ENCODE measurements around the gene SORCS1.

SORCS1 gene

GRCh38 chr10:106982268-106982667, 182.2 kb downstream of the SORCS1 start:
- DNase-seq = no peak

GRCh38 chr10:106981452-106982075, 182.9 kb downstream of the SORCS1 start:
- no peak for DNase-seq

GRCh38 chr10:106980495-106981451, 183.7 kb downstream of the SORCS1 start:
- no peak for DNase-seq

GRCh38 chr10:106978756-106979155, 185.8 kb downstream of the SORCS1 start:
- no peak for DNase-seq

GRCh38 chr10:106973716-106974115, 190.8 kb downstream of the SORCS1 start:
- DNase-seq = no peak

- DNase-seq = no peak
Observed at GRCh38 chr10:106973288-106973687, 191.2 kb downstream of the SORCS1 start.

- DNase-seq = no peak
Observed at GRCh38 chr10:106972381-106972780, 192.1 kb downstream of the SORCS1 start.

- no peak for DNase-seq
Observed at GRCh38 chr10:106971411-106971831, 193.1 kb downstream of the SORCS1 start.

- no peak for DNase-seq
Observed at GRCh38 chr10:106967452-106967851, 197.1 kb downstream of the SORCS1 start.

- DNase-seq = no peak
Observed at GRCh38 chr10:106960812-106961211, 203.7 kb downstream of the SORCS1 start.

- no peak for DNase-seq
Observed at GRCh38 chr10:106959521-106959920, 205.0 kb downstream of the SORCS1 start.

- no peak for DNase-seq
Observed at GRCh38 chr10:106958589-106959361, 205.7 kb downstream of the SORCS1 start.

GRCh38 chr10:106957823-106958588, 206.5 kb downstream of the SORCS1 start:
- no peak for DNase-seq

GRCh38 chr10:106956216-106956915, 208.1 kb downstream of the SORCS1 start:
- no peak for DNase-seq

GRCh38 chr10:106955133-106955532, 209.4 kb downstream of the SORCS1 start:
- DNase-seq = no peak

- DNase-seq = no peak
Observed at GRCh38 chr10:106952033-106952432, 212.5 kb downstream of the SORCS1 start.

GRCh38 chr10:106949680-106950478, 214.6 kb downstream of the SORCS1 start:
- no peak for DNase-seq

GRCh38 chr10:106947643-106948042, 216.9 kb downstream of the SORCS1 start:
- DNase-seq = no peak

- DNase-seq = no peak
Observed at GRCh38 chr10:106942035-106942662, 222.4 kb downstream of the SORCS1 start.

GRCh38 chr10:106941297-106942034, 223.0 kb downstream of the SORCS1 start:
- DNase-seq = no peak

Measured in NCI-H526 (cell line).